Fibroblast of villous mesenchyme (primary cell): ENCODE results near the gene CSHL1. TPM values are rescaled to one million over a fixed set of nuclear protein-coding genes. Genes with fewer than 3 reads are reported as not detected.
A peak's percentile ranks its signal among the peaks of the same experiment; 100 is the strongest.
"Not testable (repeated sequence)": the region's sequence is repeated elsewhere in the genome, so short reads cannot be mapped to it uniquely, and the experiment has no call there.

ENCODE experiments used
- DNase-seq: peaks from one replicate; pipeline ENCODE4 v3.0.0-alpha.2; 2010; ENCODE audit warnings: low read depth
- H3K4me3 ChIP-seq: 2 replicates; pipeline ENCODE4 v1.5.1; 2011; ENCODE audit warnings: low read depth, mild to moderate bottlenecking, low read length
- CTCF ChIP-seq: IDR thresholded peaks from 2 replicates; pipeline ENCODE4 v1.5.1; 2012; ENCODE audit warnings: low read depth, mild to moderate bottlenecking, low read length; ENCODE audit not compliant: insufficient read depth
- total RNA-seq: library from RNA; depleted of rRNA; stranded (reverse); fragments of >200 nt; gene quantifications from 2 replicates; pipeline ENCODE4 v1.2.3, GENCODE V29; 2012

The CSHL1 gene
- total RNA-seq, 1 donor: not detected

DNA sequence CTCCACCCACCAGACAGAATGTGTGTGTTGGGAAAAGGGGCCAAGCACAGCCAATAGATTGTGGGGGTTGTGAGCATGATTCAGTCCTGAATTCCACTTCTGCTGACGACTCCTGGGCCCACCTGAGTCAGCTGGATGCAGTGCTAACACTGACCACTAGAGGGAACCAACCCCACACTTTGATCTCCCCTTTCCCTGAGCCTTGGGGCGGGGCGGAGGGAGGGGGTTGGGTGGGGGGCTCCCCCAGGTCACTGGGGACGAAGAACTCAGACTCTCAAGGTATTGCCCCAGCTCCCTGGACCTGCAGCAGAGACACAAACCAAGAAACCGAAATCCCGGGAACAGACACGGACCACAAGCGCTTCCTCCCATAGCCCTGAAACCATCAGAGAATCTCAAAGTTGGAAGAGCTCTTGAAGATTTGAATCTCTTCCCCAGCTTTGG, 621 bp upstream of the CSHL1 start:
- H3K4me3 ChIP-seq: no peak overlapping the region
- no peak for DNase-seq
- peak; percentile 64 for TF ChIP-seq CTCF

DNA sequence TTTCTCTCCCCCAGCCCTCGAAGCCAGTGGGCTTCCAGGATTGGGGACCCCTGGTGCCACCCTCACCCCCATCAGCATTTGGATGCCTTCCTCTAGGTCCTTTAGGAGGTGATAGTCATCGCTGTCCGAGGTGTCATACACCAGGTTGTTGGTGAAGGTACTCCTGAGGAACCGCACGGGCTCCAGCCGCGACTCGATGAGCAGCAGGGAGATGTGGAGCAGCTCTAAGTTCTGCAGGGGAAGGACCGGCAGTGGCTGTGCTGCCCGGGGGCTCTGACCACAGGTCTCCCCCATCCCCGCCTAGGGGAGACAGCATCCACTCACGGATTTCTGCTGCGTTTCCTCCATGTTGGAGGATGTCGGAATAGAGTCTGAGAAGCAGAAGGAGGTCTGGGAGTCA, 962 bp downstream of the CSHL1 start:
- no peak overlapping the region for H3K4me3 ChIP-seq
- TF ChIP-seq CTCF: no peak
- DNase-seq: no peak

GRCh38 chr17:63909586-63909985, 1.5 kb downstream of the CSHL1 start:
- not testable (repeated sequence) for DNase-seq, H3K4me3 ChIP-seq

DNA sequence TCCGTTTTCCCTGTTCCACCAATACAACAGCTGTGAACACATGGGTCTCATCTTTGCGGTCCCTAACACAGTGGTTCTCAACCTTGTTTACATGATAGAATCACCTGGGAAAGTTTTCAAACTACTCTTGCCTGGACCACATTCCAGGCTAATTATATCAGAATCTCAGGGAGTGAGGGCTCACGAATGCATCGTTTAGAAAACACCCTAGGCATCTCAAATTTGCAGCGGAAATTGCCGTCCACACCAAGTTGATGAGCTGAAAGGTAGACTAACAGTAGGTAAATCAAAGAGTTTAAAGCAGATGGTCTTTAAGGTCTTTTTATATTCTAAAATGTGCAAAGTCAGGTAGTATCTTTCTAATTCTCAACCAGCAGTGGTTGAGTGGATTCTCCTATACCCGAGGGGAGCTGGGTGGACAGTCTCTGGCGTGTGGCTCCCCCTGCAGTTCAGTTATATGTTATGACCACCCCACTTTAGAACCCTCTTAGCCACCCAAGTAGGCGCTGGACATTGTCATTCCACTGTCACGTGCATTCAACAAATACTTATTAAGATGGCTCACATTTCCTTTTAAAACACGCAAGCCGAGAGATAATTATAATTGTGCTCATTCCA, 3.8 kb downstream of the CSHL1 start:
- DNase-seq: peak; percentile 13
- TF ChIP-seq CTCF: peak; percentile 31
- H3K4me3 ChIP-seq: not testable (repeated sequence)

GRCh38 chr17:63904796-63905195, 6.3 kb downstream of the CSHL1 start:
- not testable (repeated sequence) for DNase-seq

GRCh38 chr17:63903787-63904201, 7.3 kb downstream of the CSHL1 start:
- not testable (repeated sequence) for DNase-seq, H3K4me3 ChIP-seq
- TF ChIP-seq CTCF: peak; percentile 30

More at GRCh38 chr17:63904796-63905195, 6.3 kb downstream of the CSHL1 start:
- H3K4me3 ChIP-seq: not testable (repeated sequence)

DNA sequence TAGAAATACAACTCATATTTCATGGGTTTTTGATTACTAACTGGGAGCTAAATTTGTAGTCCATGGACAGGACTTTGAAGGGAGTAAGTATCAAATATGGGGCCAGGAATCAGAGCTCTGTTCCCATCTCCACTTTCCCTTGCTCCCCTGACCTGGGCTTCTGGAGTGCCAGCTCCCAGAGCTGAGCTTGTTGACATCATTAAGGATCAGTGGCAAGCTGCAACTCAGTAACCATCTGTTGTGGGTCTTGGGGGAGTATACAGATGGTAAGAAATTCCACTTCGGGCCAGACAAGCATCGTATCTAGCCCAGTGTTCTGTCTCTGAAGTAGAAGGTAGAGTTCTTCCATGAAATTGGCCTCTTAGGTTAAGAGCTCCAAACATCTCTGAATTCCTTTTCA, 9.1 kb downstream of the CSHL1 start:
- H3K4me3 ChIP-seq, DNase-seq: not testable (repeated sequence)

DNA sequence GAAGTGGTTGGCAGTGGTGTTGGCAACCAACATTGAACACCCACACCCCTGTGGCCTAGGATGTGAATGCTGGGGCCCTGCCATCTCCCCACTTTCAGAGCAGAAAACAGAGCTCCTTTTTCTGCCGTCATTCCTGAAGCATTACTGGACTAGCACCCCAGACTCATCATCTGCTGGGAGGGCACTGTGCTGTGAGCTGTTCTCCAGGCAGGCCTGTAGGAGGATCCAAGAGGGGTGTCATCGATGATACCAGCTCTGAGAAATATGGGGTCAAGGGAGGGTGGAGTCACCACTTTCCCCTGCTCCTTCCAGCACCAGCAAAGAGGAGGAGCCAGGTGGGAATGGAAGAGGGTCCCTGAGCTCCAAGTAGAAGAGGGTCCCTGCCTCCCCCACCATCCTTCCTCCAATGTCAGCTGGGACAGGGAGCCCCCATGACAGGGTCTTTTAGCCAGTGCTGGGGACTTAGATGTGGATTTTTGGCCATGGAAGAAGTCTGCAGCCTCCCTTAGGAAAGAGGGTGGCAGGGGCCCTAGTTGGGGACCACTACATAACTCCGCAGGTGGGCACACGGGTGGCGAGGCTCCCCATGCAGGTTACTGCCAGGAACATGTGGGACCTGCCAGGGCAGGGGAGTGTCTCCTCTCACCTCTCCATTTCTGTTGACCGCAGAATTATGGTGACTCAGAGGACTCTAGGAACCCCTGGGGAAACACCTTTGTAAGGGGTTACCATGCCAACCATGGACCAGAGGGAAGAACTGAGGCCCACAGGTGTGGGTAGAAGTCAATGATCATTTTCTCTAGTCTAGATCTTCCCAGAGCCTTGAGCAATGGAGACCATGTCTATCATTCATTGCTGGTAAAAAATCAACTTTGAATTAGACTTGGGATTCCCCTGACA, 11.9 kb downstream of the CSHL1 start:
- not testable (repeated sequence) for DNase-seq, H3K4me3 ChIP-seq

DNA sequence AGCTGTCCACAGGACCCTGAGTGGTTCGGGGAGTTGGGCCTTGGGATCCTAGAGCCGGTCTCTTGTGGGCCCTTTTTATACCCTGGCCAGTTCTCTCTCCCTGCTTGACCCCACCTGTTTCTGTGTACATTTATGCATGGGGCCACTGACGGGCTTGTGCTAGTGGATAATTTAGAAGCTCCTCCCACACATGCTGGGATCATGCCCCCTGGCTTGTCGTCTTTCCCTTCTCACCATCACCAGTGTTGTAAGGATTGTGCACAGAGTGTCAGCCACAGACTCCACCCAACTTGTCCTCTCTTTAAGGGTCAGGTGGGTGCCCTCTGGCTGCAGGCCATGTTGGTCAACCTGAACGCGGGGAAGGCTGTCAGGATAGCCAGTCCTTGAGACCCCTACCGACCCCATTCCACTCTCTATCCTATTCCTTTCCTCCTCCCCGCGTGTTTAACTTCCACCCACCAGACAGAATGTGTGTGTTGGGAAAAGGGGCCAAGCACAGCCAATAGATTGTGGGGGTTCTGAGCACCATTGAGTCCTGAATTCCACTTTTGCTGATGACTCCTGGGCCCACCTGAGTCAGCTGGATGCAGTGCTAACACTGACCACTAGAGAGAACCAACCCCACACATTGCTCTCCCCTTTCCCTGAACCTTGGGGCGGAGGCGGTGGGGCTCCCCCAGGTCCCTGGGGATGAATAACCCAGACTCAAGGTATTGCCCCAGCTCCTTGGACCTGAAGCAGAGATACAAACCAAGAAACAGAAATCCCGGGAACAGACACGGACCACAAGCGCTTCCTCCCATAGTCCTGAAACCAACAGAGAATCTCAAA, 14.3 kb downstream of the CSHL1 start, which contains the start of gene CSH1:
Gene CSH1, minus strand, starts transcription at position 51 of the 831 bp plus-strand sequence. CDS start 63 bp downstream, outside the sequence.
- H3K4me3 ChIP-seq, DNase-seq: not testable (repeated sequence)

- not testable (repeated sequence) for DNase-seq, H3K4me3 ChIP-seq
Observed at GRCh38 chr17:63894821-63895220, 16.2 kb downstream of the CSHL1 start.

- not testable (repeated sequence) for DNase-seq, H3K4me3 ChIP-seq
Observed at GRCh38 chr17:63894021-63894420, 17.0 kb downstream of the CSHL1 start.
